ENCODE results near the gene SLC16A6. TPM values are rescaled to one million over a fixed set of nuclear protein-coding genes. Genes with fewer than 3 reads are reported as not detected.

The SLC16A6 gene
- total RNA-seq, 1 donor from 2014 or later = 11.0 TPM

GRCh38 chr17:68295086-68295485 lies 4.2 kb upstream of the SLC16A6 start:
- intact Hi-C loops (cut with micrococcal nuclease) = no loop called here
- H3K4me3 Mint-ChIP-seq = no peak overlapping the region

GRCh38 chr17:68294617-68295016 lies 3.7 kb upstream of the SLC16A6 start:
- Mint-ChIP-seq H3K27ac (no peak overlapping the region), H3K4me1 (peaks cover 22% of the 10 kb centered on the region), H3K36me3 (ENCODE audit: low read depth) (peaks cover 3% of the 10 kb centered on the region), H3K4me3 (no peak overlapping the region), H3K27me3 (no peaks in the 10 kb centered on the region), H3K9me3 (no peaks in the 10 kb centered on the region)
- ATAC-seq (ENCODE audit: low read depth) (no peak), DNase-seq (no peak)
- ChIA-PET POLR2A (no interaction called here), CTCF (no interaction called here)
- TF ChIP-seq CTCF (IDR thresholded peaks at IDR 0.05) = no peak
- intact Hi-C loops (cut with micrococcal nuclease) = loop anchor here (5.0 kb wide), 4 partner anchors 118 to 1033 kb away; partner anchors contain the start of gene ABCA5

More at GRCh38 chr17:68295086-68295485, 4.2 kb upstream of the SLC16A6 start:
- Mint-ChIP-seq H3K4me1 (peaks cover 18% of the 10 kb centered on the region), H3K27ac (no peak overlapping the region), H3K36me3 (ENCODE audit: low read depth) (peaks cover 3% of the 10 kb centered on the region), H3K9me3 (no peaks in the 10 kb centered on the region), H3K27me3 (no peaks in the 10 kb centered on the region)
- DNase-seq (no peak), ATAC-seq (ENCODE audit: low read depth) (no peak)
- POLR2A ChIA-PET = no interaction called here
- CTCF ChIA-PET = no interaction called here
- TF ChIP-seq CTCF (IDR thresholded peaks at IDR 0.05) = no peak

- TF ChIP-seq CTCF (IDR thresholded peaks at IDR 0.05) = no peak
- ChIA-PET POLR2A (interaction anchor here (0.6 kb wide), 1 partner anchor 10 kb away, joined by 4 read pairs; no protein-coding TSS in a partner anchor), CTCF (no interaction called here)
- Mint-ChIP-seq H3K36me3 (ENCODE audit: low read depth) (peaks cover 3% of the 10 kb centered on the region), H3K4me3 (no peak overlapping the region), H3K9me3 (no peaks in the 10 kb centered on the region), H3K27me3 (no peaks in the 10 kb centered on the region), H3K4me1 (peaks cover 27% of the 10 kb centered on the region), H3K27ac (no peak overlapping the region)
- DNase-seq = no peak
- intact Hi-C loops (cut with micrococcal nuclease) = loop anchor here (5.0 kb wide), 4 partner anchors 118 to 1033 kb away; partner anchors contain the start of gene ABCA5
- no peak for ATAC-seq (ENCODE audit: low read depth)
These were observed 3.2 kb upstream of the SLC16A6 start for GRCh38 chr17:68294196-68294555.

GRCh38 chr17:68293490-68294195 lies 2.7 kb upstream of the SLC16A6 start:
- no peaks in the 10 kb centered on the region for H3K27me3 Mint-ChIP-seq
- intact Hi-C loops (cut with micrococcal nuclease) = loop anchor here (2.0 to 5.0 kb wide), 5 partner anchors 21 to 1034 kb away; partner anchors contain the start of gene ABCA5
- DNase-seq (no peak), ATAC-seq (ENCODE audit: low read depth) (no peak)
- ChIA-PET POLR2A (interaction anchor here (0.6 to 6.1 kb wide), 3 partner anchors 10 to 105 kb away, joined by 4 to 48 read pairs (median 25); no protein-coding TSS in a partner anchor), CTCF (interaction anchor here (2.2 kb wide), 1 partner anchor 105 kb away, joined by 13 read pairs; no protein-coding TSS in a partner anchor)
- H3K4me1 Mint-ChIP-seq = peaks cover 32% of the 10 kb centered on the region
- no peaks in the 10 kb centered on the region for H3K9me3 Mint-ChIP-seq
- peaks cover 3% of the 10 kb centered on the region for H3K36me3 Mint-ChIP-seq (ENCODE audit: low read depth)
- no peak overlapping the region for H3K4me3 Mint-ChIP-seq
- H3K27ac Mint-ChIP-seq = no peak overlapping the region
- no peak for TF ChIP-seq CTCF (IDR thresholded peaks at IDR 0.05)

GRCh38 chr17:68292689-68293040 lies 1.7 kb upstream of the SLC16A6 start:
- no peaks in the 10 kb centered on the region for H3K27me3 Mint-ChIP-seq
- DNase-seq = no peak
- intact Hi-C loops (cut with micrococcal nuclease) = loop anchor here (1.0 to 5.0 kb wide), 10 partner anchors 22 to 1035 kb away; partner anchors contain the start of gene ABCA5
- peak overlapping the region; percentile 84 for H3K4me3 Mint-ChIP-seq
- no peak for ATAC-seq (ENCODE audit: low read depth)
- H3K36me3 Mint-ChIP-seq (ENCODE audit: low read depth) = peaks cover 3% of the 10 kb centered on the region
- H3K9me3 Mint-ChIP-seq = no peaks in the 10 kb centered on the region
- TF ChIP-seq CTCF (IDR thresholded peaks at IDR 0.05) = no peak
- ChIA-PET CTCF (interaction anchor here (2.2 kb wide), 1 partner anchor 106 kb away, joined by 13 read pairs; no protein-coding TSS in a partner anchor), POLR2A (interaction anchor here (0.7 to 6.8 kb wide), 18 partner anchors 11 to 575 kb away, joined by 3 to 63 read pairs (median 14); partner anchors contain the start of genes NOL11 and WIPI1)
- H3K4me1 Mint-ChIP-seq = peaks cover 42% of the 10 kb centered on the region
- H3K27ac Mint-ChIP-seq = peak overlapping the region; percentile 83
